H1 (cell line): ENCODE measurements around the gene CHRNA3. TPM values are rescaled to one million over a fixed set of nuclear protein-coding genes. Genes with fewer than 3 reads are reported as not detected.

Experiments
- BACH1 ChIP-seq: IDR thresholded peaks from 2 replicates; pipeline ENCODE4 v1.6.1; 2012; ENCODE audit warnings: low read length, improper control_type of control experiment
- BCL11A ChIP-seq, 2 experiments: IDR thresholded peaks; one replicate each; pipeline ENCODE4 v1.6.1; 2011; ENCODE audit warnings: low read depth in 2 of 2, low read length in 2 of 2, mild to moderate bottlenecking in 2 of 2
- BRCA1 ChIP-seq: IDR thresholded peaks from 2 replicates; pipeline ENCODE4 v1.6.1; 2012; ENCODE audit warnings: low read depth, low read length, improper control_type of control experiment
- CHD2 ChIP-seq: IDR thresholded peaks from 2 replicates; pipeline ENCODE4 v1.6.1; 2012; ENCODE audit warnings: low read length, improper control_type of control experiment
- CTBP2 ChIP-seq: IDR thresholded peaks from 2 replicates; pipeline ENCODE4 v1.7.0; 2011; ENCODE audit warnings: borderline replicate concordance, mild to moderate bottlenecking, moderate library complexity, mixed read lengths, low read length; ENCODE audit not compliant: insufficient read depth, insufficient read length
- EGR1 ChIP-seq: IDR thresholded peaks from 2 replicates; pipeline ENCODE4 v1.6.1; 2011; ENCODE audit warnings: low read depth, low read length, borderline replicate concordance
- FOSL1 ChIP-seq: IDR thresholded peaks from 2 replicates; pipeline ENCODE4 v1.6.1; 2011; ENCODE audit warnings: mild to moderate bottlenecking, low read depth, low read length, moderate library complexity; ENCODE audit not compliant: insufficient read depth
- GABPA ChIP-seq: IDR thresholded peaks from 2 replicates; pipeline ENCODE4 v1.6.1; 2011; ENCODE audit warnings: mild to moderate bottlenecking, low read length, moderate library complexity, borderline replicate concordance; ENCODE audit not compliant: insufficient read depth
- HDAC2 ChIP-seq, 2 experiments: fragments of 300-600 bp in 1 of 2; sonication (generic) in 1 of 2; IDR thresholded peaks; 2 replicates each; pipeline ENCODE4 v1.6.1; 2011 to 2012; ENCODE audit warnings: low read depth in 2 of 2, low read length in 2 of 2, mild to moderate bottlenecking in 2 of 2, moderate library complexity in 2 of 2, borderline replicate concordance in 1 of 2, inconsistent platforms in 1 of 2
- HDAC6 ChIP-seq: IDR thresholded peaks from one replicate; pipeline ENCODE4 v1.7.1; 2012; ENCODE audit warnings: low read depth, mild to moderate bottlenecking, inconsistent platforms, low read length, moderate library complexity
- JUN ChIP-seq: IDR thresholded peaks from 2 replicates; pipeline ENCODE4 v1.6.1; 2011; ENCODE audit warnings: low read depth, mild to moderate bottlenecking, improper control_type of control experiment, low read length
- KDM4A ChIP-seq: IDR thresholded peaks from one replicate; pipeline ENCODE4 v1.7.1; 2012; ENCODE audit warnings: low read depth, mild to moderate bottlenecking, moderate library complexity, low read length, inconsistent platforms; ENCODE audit not compliant: severe bottlenecking
- KDM5A ChIP-seq: fragments of 200-600 bp; IDR thresholded peaks from 2 replicates; pipeline ENCODE4 v1.7.1; 2012; ENCODE audit warnings: mild to moderate bottlenecking, low read length, inconsistent platforms, mixed read lengths
- NANOG ChIP-seq: IDR thresholded peaks from 2 replicates; pipeline ENCODE4 v1.6.1; 2011; ENCODE audit warnings: low read length, low read depth, mild to moderate bottlenecking, inconsistent platforms; ENCODE audit not compliant: insufficient read depth, poor library complexity, severe bottlenecking
- NRF1 ChIP-seq: IDR thresholded peaks from 2 replicates; pipeline ENCODE4 v1.6.1; 2011; ENCODE audit warnings: mild to moderate bottlenecking, low read depth, low read length, improper control_type of control experiment
- POLR2A ChIP-seq, 2 experiments: IDR thresholded peaks; 1 replicate in 1 of 2; 2 replicates in 1 of 2; pipeline ENCODE4 v1.6.1; 2011; ENCODE audit warnings: low read depth in 2 of 2, low read length in 2 of 2, mild to moderate bottlenecking in 2 of 2; ENCODE audit errors: control extremely low read depth in 1 of 2
- RNF2 ChIP-seq: fragments of 200-900, 300-1000 bp; sonication (generic); IDR thresholded peaks from 2 replicates; pipeline ENCODE4 v1.7.1; 2016; ENCODE audit warnings: borderline replicate concordance, low read depth, mild to moderate bottlenecking, antibody characterized with exemption, low read length; ENCODE audit not compliant: poor library complexity, severe bottlenecking; ENCODE audit errors: missing control alignments
- RXRA ChIP-seq: IDR thresholded peaks from 2 replicates; pipeline ENCODE4 v1.6.1; 2011; ENCODE audit warnings: low read depth, mild to moderate bottlenecking, low read length, moderate library complexity; ENCODE audit not compliant: insufficient read depth
- SIRT6 ChIP-seq: IDR thresholded peaks from one replicate; pipeline ENCODE4 v1.7.1; 2012; ENCODE audit warnings: low read length, inconsistent platforms
- SP1 ChIP-seq: IDR thresholded peaks from 2 replicates; pipeline ENCODE4 v1.6.1; 2011; ENCODE audit warnings: low read depth, low read length
- SRF ChIP-seq: IDR thresholded peaks from 2 replicates; pipeline ENCODE4 v1.6.1; 2011; ENCODE audit warnings: mild to moderate bottlenecking, low read depth, low read length, moderate library complexity
- TBP ChIP-seq: IDR thresholded peaks from 2 replicates; pipeline ENCODE4 v1.6.1; 2011; ENCODE audit warnings: low read depth, low read length, improper control_type of control experiment
- YY1 ChIP-seq: IDR thresholded peaks from 2 replicates; pipeline ENCODE4 v1.6.1; 2011; ENCODE audit warnings: low read depth, mild to moderate bottlenecking, low read length
- ZNF274 ChIP-seq: IDR thresholded peaks from 2 replicates; pipeline ENCODE4 v1.7.0; 2012; ENCODE audit warnings: low read length, borderline replicate concordance; ENCODE audit errors: extremely low read depth
- polyA plus RNA-seq, 7 experiments: library from polyadenylated mRNA; depleted of rRNA in 3 of 7; stranded (reverse) in 5 of 7; unstranded in 2 of 7; fragments of >200 nt in 5 of 7; fragments of 200-250 nt in 2 of 7; gene quantifications; 1 replicate in 5 of 7; 2 replicates in 1 of 7; 4 replicates in 1 of 7; pipeline versions ENCODE4 v1.2.1 to v1.2.3, GENCODE V29; 2011 to 2013; ENCODE audit warnings: missing spikeins in 2 of 7, mixed read lengths in 2 of 7
- total RNA-seq: library from RNA; stranded (reverse); fragmentation: NEBNext Ultra II Directional; extraction: Animal tissue kit (Norgen Biotek cat#: 25700); gene quantifications from 2 replicates; pipeline ENCODE4 v1.2.1, GENCODE V29; 2021
- TF ChIP-seq, protein P1 (sequence below): IDR thresholded peaks from 2 replicates; pipeline ENCODE4 v1.6.1; 2012; ENCODE audit warnings: inconsistent platforms

Gene CHRNA3
- total and polyA plus RNA-seq, 2 of the 8 experiments (the other 6 are each of a cell fraction or from before 2014, with no cell fraction given), result 2.1 to 4.7 TPM

DNA sequence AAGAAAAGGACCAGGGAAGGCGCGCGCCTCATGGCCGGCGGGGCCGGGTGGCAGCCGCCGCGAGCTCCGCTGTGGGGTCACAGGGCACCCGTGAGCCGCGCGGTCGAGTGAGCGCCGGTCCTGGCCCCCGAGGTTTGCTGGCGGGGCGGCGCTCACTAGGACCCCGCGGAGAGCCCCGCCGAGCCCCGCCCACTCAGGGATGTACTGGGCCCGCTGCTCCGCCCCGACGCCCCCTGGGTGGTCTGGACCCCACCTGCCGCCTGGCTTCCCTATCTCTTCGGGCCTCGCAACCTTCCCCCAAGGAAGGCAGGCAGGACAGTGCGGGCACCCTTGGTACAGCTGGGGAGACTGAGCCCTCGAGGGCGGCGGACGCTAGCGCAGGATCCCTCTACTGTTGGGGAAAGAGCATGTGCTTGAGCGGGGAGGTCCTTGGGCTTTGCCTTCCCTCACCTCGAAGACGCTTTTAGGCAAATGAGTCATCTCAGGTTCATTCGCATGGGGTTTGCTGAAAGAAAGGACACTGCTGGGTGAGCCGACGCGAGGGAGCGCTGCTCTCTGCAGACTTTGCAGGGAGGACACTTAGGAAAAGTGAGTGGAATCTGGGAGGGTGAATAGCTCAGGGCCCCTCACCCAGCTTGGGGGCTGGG is 20.4 kb upstream of the CHRNA3 start, which contains the start of gene CHRNB4 (continued):
- TF ChIP-seq HDAC2 (IDR thresholded peaks at IDR 0.05; ENCODE audit: borderline replicate concordance in 1 of 2, low read depth in 2 of 2, low read length in 2 of 2), result no peak; a peak in 1 of 4 replicates
- TF ChIP-seq CTBP2, result no peak
- TF ChIP-seq NANOG, result no peak
- TF ChIP-seq NRF1, result no peak
- TF ChIP-seq ZNF274, result no peak
- TF ChIP-seq KDM5A, result no peak
- TF ChIP-seq CHD2, result no peak
- TF ChIP-seq JUN, result 0 out of 2 replicates have a peak, but pooled peaks have one; percentile 44
- TF ChIP-seq POLR2A (IDR thresholded peaks at IDR 0.05; ENCODE audit: control extremely low read depth in 1 of 2, low read depth in 2 of 2, low read length in 2 of 2), result no peak
- TF ChIP-seq BACH1, result 0 out of 2 replicates have a peak, but pooled peaks have one; percentile 9
- peak; percentile 18; the same call in 1 of the 2 replicates for TF ChIP-seq SP1
- no peak for TF ChIP-seq GABPA
- no peak for TF ChIP-seq YY1
- no peak for TF ChIP-seq SRF
- TF ChIP-seq FOSL1, result peak; percentile 94
- no peak for TF ChIP-seq SIRT6
- no peak for TF ChIP-seq HDAC6
- 0 out of 2 replicates have a peak, but pooled peaks have one; percentile 11 for TF ChIP-seq TBP
- peak; percentile 44 for TF ChIP-seq RNF2
- TF ChIP-seq RXRA, result no peak
- TF ChIP-seq, protein P1, sequence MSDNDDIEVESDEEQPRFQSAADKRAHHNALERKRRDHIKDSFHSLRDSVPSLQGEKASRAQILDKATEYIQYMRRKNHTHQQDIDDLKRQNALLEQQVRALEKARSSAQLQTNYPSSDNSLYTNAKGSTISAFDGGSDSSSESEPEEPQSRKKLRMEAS, result peak; percentile 99
- no peak for TF ChIP-seq BCL11A (IDR thresholded peaks at IDR 0.05; ENCODE audit: low read depth in 2 of 2, low read length in 2 of 2)
- peak; percentile 60; the same call in 1 of the 2 replicates for TF ChIP-seq EGR1
- TF ChIP-seq BRCA1, result no peak
- peak; percentile 96 for TF ChIP-seq KDM4A
